HCT116 (cell line): ENCODE measurements around the gene ATG10. TPM values are rescaled to one million over a fixed set of nuclear protein-coding genes. Genes with fewer than 3 reads are reported as not detected.

Source experiments
- ATAC-seq: fragments of 200-7000 bp; cut with Tn5 transposase; 2 replicates; pipeline ENCODE4 v1.9.1; 2020; ENCODE audit warnings: mild to moderate bottlenecking, moderate library complexity
- BruUV-seq: library from RNA; stranded (reverse); fragments of 400-500 nt; replicated peaks from 2 replicates; lab custom pipeline; 2021; lab: Mats Ljungman, UMichigan
- CTCF ChIA-PET: fragments of 300-600 bp; sonication (Branson Sonifier 250); formaldehyde crosslinking; loops from one replicate; lab custom pipeline; 2021; ENCODE audit warnings: antibody characterized with exemption; lab: Charles Lee
- POLR2A ChIA-PET: fragments of 300-600, 350-600 bp; sonication (Branson Sonifier 250); formaldehyde crosslinking; loops from one replicate; lab custom pipeline; 2021; ENCODE audit warnings: antibody characterized with exemption; lab: Charles Lee
- RAD21 ChIA-PET, 2 experiments: fragments of 300-600 bp; sonication (Branson Sonifier 250); formaldehyde crosslinking; loops; one replicate each; lab custom pipeline; 2023; ENCODE audit warnings: low total read pairs in 2 of 2; ENCODE audit not compliant: uncharacterized antibody in 2 of 2, unreplicated experiment in 2 of 2, low non-redundant PET in 1 of 2; lab: Charles Lee
- DNase-seq: peaks from one replicate; pipeline ENCODE4 v3.0.0-alpha.2; 2010; ENCODE audit warnings: low read depth, low spot score
- H2AFZ ChIP-seq: fragments of 200-600 bp; shearing (Covaris generic), sonication (generic); 2 replicates; pipeline ENCODE4 v1.6.1; 2017; ENCODE audit warnings: low read depth, mixed run types, mixed read lengths, antibody characterized with exemption, low read length; ENCODE audit not compliant: poor library complexity, severe bottlenecking
- H3K27ac ChIP-seq: 2 replicates; pipeline ENCODE4 v1.5.1; 2012; ENCODE audit warnings: low read depth, low read length
- H3K27me3 ChIP-seq: fragments of 200-600 bp; sonication (generic); 2 replicates; pipeline ENCODE4 v1.6.1; 2016; ENCODE audit warnings: mixed run types, low read length, mixed read lengths; ENCODE audit not compliant: insufficient read depth
- H3K36me3 ChIP-seq, 2 experiments: fragments of 200-500 bp in 1 of 2; fragments of 200-600 bp in 1 of 2; sonication (Bioruptor generic) in 1 of 2; sonication (generic) in 1 of 2; 2 replicates each; pipeline versions ENCODE4 v1.5.1 to v1.6.1; 2014 to 2016; ENCODE audit warnings: low read length in 2 of 2, inconsistent platforms in 1 of 2, mixed read lengths in 1 of 2, mixed run types in 1 of 2; ENCODE audit not compliant: insufficient read depth in 2 of 2, control insufficient read depth in 1 of 2
- H3K4me1 ChIP-seq, 2 experiments: fragments of 200-600 bp in 1 of 2; sonication (generic) in 1 of 2; 2 replicates each; pipeline versions ENCODE4 v1.5.1 to v1.6.1; 2012 to 2017; ENCODE audit warnings: low read length in 2 of 2, inconsistent platforms in 1 of 2, mild to moderate bottlenecking in 1 of 2, mixed read lengths in 1 of 2, mixed run types in 1 of 2, moderate library complexity in 1 of 2; ENCODE audit not compliant: insufficient read depth in 2 of 2, control insufficient read depth in 1 of 2
- H3K4me2 ChIP-seq: fragments of 200-600 bp; sonication (generic); 2 replicates; pipeline ENCODE4 v1.6.1; 2017; ENCODE audit warnings: mixed run types, low read length, mixed read lengths
- H3K4me3 ChIP-seq, 2 experiments: fragments of 200-600 bp in 1 of 2; sonication (generic) in 1 of 2; replicated peaks in 1 of 2; 2 replicates each; pipeline ENCODE4 v1.5.1; 2011 to 2016; ENCODE audit warnings: low read length in 2 of 2, control low read depth in 1 of 2, low read depth in 1 of 2, mild to moderate bottlenecking in 1 of 2, mixed read lengths in 1 of 2, mixed run types in 1 of 2
- H3K79me2 ChIP-seq: fragments of 200-600 bp; sonication (generic); 2 replicates; pipeline ENCODE4 v1.6.1; 2017; ENCODE audit warnings: mild to moderate bottlenecking, mixed run types, low read length, moderate library complexity, mixed read lengths; ENCODE audit not compliant: insufficient read depth
- H3K9ac ChIP-seq: fragments of 200-600 bp; sonication (generic); 2 replicates; pipeline ENCODE4 v1.6.1; 2016; ENCODE audit warnings: low read length, mixed read lengths
- H3K9me2 ChIP-seq: fragments of 200-600 bp; sonication (generic), shearing (Covaris generic); 2 replicates; pipeline ENCODE4 v1.6.1; 2017; ENCODE audit warnings: mixed run types, mild to moderate bottlenecking, moderate library complexity; ENCODE audit not compliant: insufficient read depth
- H3K9me3 ChIP-seq, 2 experiments: fragments of 200-500 bp in 1 of 2; fragments of 200-600 bp in 1 of 2; sonication (Bioruptor generic) in 1 of 2; sonication (generic) in 1 of 2; 2 replicates each; pipeline ENCODE4 v1.6.1; 2014 to 2017; ENCODE audit warnings: low read length in 2 of 2, mixed read lengths in 2 of 2, inconsistent platforms in 1 of 2, low read depth in 1 of 2, mild to moderate bottlenecking in 1 of 2, mixed run types in 1 of 2, moderate library complexity in 1 of 2; ENCODE audit not compliant: control insufficient read depth in 1 of 2, insufficient read depth in 1 of 2
- H4K20me1 ChIP-seq: fragments of 200-600 bp; sonication (generic), shearing (Covaris generic); 2 replicates; pipeline ENCODE4 v1.6.1; 2017; ENCODE audit warnings: mixed run types, mild to moderate bottlenecking, moderate library complexity; ENCODE audit not compliant: insufficient read depth
- ATF3 ChIP-seq: IDR thresholded peaks from 2 replicates; pipeline ENCODE4 v1.6.1; 2012
- CTCF ChIP-seq, 3 experiments: fragments of 200-600 bp in 1 of 3; sonication (generic) in 1 of 3; IDR thresholded peaks in 2 of 3; conservative IDR thresholded peaks in 1 of 3; 2 replicates each; pipeline ENCODE4 v1.5.1; 2012 to 2017; ENCODE audit warnings: low read depth in 2 of 3, low read length in 2 of 3, antibody characterized with exemption in 1 of 3, borderline replicate concordance in 1 of 3, control low read depth in 1 of 3, mild to moderate bottlenecking in 1 of 3, mixed read lengths in 1 of 3, mixed run types in 1 of 3, moderate library complexity in 1 of 3; ENCODE audit not compliant: insufficient read depth in 1 of 3
- EGR1 ChIP-seq: IDR thresholded peaks from 2 replicates; pipeline ENCODE4 v1.6.1; 2012; ENCODE audit warnings: low read depth
- ELF1 ChIP-seq: IDR thresholded peaks from 2 replicates; pipeline ENCODE4 v1.6.1; 2012; ENCODE audit warnings: low read depth, borderline replicate concordance
- FOSL1 ChIP-seq: IDR thresholded peaks from 2 replicates; pipeline ENCODE4 v1.6.1; 2012; ENCODE audit warnings: low read depth
- SIN3A ChIP-seq: IDR thresholded peaks from 2 replicates; pipeline ENCODE4 v1.6.1; 2012; ENCODE audit warnings: low read depth
- SP1 ChIP-seq: IDR thresholded peaks from 2 replicates; pipeline ENCODE4 v1.6.1; 2012; ENCODE audit warnings: low read depth
- ZBTB33 ChIP-seq: IDR thresholded peaks from 2 replicates; pipeline ENCODE4 v1.6.1; 2011; ENCODE audit warnings: mild to moderate bottlenecking, low read length, moderate library complexity; ENCODE audit not compliant: insufficient replicate concordance; ENCODE audit errors: extremely low read depth
- intact Hi-C: fragments of 100-400 bp; cut with micrococcal nuclease; formaldehyde crosslinking; loops from 2 replicates; pipeline ENCODE4 v1.10.0; 2022
- total RNA-seq: library from RNA; stranded (reverse); gene quantifications from one replicate; pipeline ENCODE4 v1.2.1, GENCODE V29; 2021; ENCODE audit not compliant: unreplicated experiment

ATG10 gene
- total RNA-seq, 1 experiment from 2014 or later = 9.4 TPM

- ATAC-seq (no peak), DNase-seq (no peak)
- no peak for TF ChIP-seq SIN3A
- TF ChIP-seq FOSL1 = no peak
- no peak for TF ChIP-seq CTCF (IDR thresholded peaks at IDR 0.05 in 2 of 3, conservative IDR thresholded peaks at IDR 0.05 in 1 of 3; ENCODE audit: borderline replicate concordance in 1 of 3, insufficient read depth in 1 of 3, low read depth in 2 of 3, low read length in 2 of 3)
- TF ChIP-seq ATF3 = no peak
- no peak for TF ChIP-seq EGR1
- TF ChIP-seq ELF1 = no peak
- TF ChIP-seq ZBTB33 = no peak
- TF ChIP-seq SP1 = no peak
- Histone ChIP-seq H3K9me2 (no peaks in the 10 kb centered on the region), H3K27ac (no peak overlapping the region), H2AFZ (no peak overlapping the region), H3K9me3 (no peaks in the 10 kb centered on the region), H3K9ac (no peak overlapping the region), H3K79me2 (no peaks in the 10 kb centered on the region), H3K36me3 (no peaks in the 10 kb centered on the region), H4K20me1 (no peaks in the 10 kb centered on the region), H3K4me2 (no peak overlapping the region), H3K4me1 (no peaks in the 10 kb centered on the region), H3K27me3 (no peaks in the 10 kb centered on the region), H3K4me3 (no peak overlapping the region)
- POLR2A ChIA-PET = no interaction called here
- CTCF ChIA-PET = no interaction called here
- RAD21 ChIA-PET = no interaction called here
- intact Hi-C loops = no loop called here
- BruUV-seq = no TSS peak
Observed at GRCh38 chr5:82050955-82051354, 79.1 kb downstream of the ATG10 start.
